Islet of Langerhans (tissue), 1 donor: ENCODE measurements around the gene PTPRT.

Source experiments
- FAIRE-seq: peaks from one replicate; lab custom pipeline; 2011; peaks lifted over from hg19 to GRCh38; lab: Jason Lieb, UNC

The PTPRT gene

GRCh38 chr20:43119720-43120119 lies 70.0 kb downstream of the PTPRT start:
- no peak for FAIRE-seq

- FAIRE-seq = no peak
Measured at GRCh38 chr20:43102394-43102793, 87.3 kb downstream of the PTPRT start.

- no peak for FAIRE-seq
Measured at GRCh38 chr20:43096931-43097260, 92.8 kb downstream of the PTPRT start.

- no peak for FAIRE-seq
Measured at GRCh38 chr20:43096126-43096930, 93.4 kb downstream of the PTPRT start.

- FAIRE-seq = no peak
Measured at GRCh38 chr20:43095034-43095433, 94.7 kb downstream of the PTPRT start.

GRCh38 chr20:43092386-43093088 lies 97.2 kb downstream of the PTPRT start:
- FAIRE-seq = no peak

GRCh38 chr20:43068482-43068881 lies 121.2 kb downstream of the PTPRT start:
- no peak for FAIRE-seq

- FAIRE-seq = no peak
Measured at GRCh38 chr20:43066125-43066524, 123.6 kb downstream of the PTPRT start.

GRCh38 chr20:43065299-43065698 lies 124.4 kb downstream of the PTPRT start:
- no peak for FAIRE-seq

GRCh38 chr20:43058077-43058476 lies 131.6 kb downstream of the PTPRT start:
- FAIRE-seq = no peak

GRCh38 chr20:43057317-43057716 lies 132.4 kb downstream of the PTPRT start:
- FAIRE-seq = no peak

GRCh38 chr20:43055181-43055884 lies 134.4 kb downstream of the PTPRT start:
- no peak for FAIRE-seq

- no peak for FAIRE-seq
Measured at GRCh38 chr20:43052532-43052931, 137.2 kb downstream of the PTPRT start.

GRCh38 chr20:43046966-43047365 lies 142.7 kb downstream of the PTPRT start:
- no peak for FAIRE-seq

GRCh38 chr20:43043887-43044286 lies 145.8 kb downstream of the PTPRT start:
- no peak for FAIRE-seq

GRCh38 chr20:43040427-43040826 lies 149.3 kb downstream of the PTPRT start:
- FAIRE-seq = no peak

GRCh38 chr20:43037605-43038309 lies 151.9 kb downstream of the PTPRT start:
- no peak for FAIRE-seq

GRCh38 chr20:43034981-43035724 lies 154.6 kb downstream of the PTPRT start:
- no peak for FAIRE-seq

GRCh38 chr20:43032459-43032858 lies 157.2 kb downstream of the PTPRT start:
- FAIRE-seq = no peak

- no peak for FAIRE-seq
Measured at GRCh38 chr20:43029176-43029575, 160.5 kb downstream of the PTPRT start.

- FAIRE-seq = no peak
Measured at GRCh38 chr20:43028470-43028869, 161.2 kb downstream of the PTPRT start.

- FAIRE-seq = no peak
Measured at GRCh38 chr20:43023836-43024235, 165.9 kb downstream of the PTPRT start.
